ENCODE data around the gene C11orf91. TPM values are rescaled to one million over a fixed set of nuclear protein-coding genes. Genes with fewer than 3 reads are reported as not detected.

Gene C11orf91
- total RNA-seq, 1 experiment from 2014 or later = not detected

DNA sequence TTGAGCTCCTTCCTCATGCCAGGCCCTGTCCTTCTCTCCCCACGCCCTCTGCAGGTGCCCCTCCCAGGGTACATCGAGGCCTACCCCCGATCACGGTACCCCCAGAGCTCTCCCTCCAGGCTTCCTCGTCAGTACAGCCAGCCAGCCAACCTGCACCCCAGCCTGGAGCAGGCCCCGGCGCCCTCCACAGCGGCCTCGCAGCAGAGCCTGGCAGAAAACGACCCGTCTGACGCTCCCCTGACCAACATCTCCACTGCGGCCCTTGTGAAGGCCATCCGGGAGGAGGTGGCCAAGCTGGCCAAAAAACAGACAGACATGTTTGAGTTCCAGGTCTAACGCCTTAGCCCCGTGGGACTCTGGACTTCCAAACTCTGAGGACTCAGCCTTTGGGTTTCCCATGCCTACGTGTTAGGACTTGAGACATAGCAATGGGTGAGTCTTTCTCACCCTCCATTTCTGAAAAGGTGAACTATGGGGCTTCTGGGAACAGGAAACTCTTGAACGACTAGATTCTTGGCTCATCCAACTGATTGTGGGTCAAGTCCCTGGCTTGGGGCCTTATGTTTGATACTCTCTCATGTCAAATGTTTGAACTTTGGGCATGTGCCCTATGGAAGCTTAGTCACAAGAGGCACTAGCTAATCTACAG, 32.7 kb downstream of the C11orf91 start:
- Histone ChIP-seq H4K20me1 (ENCODE audit: insufficient read depth) (no peaks in the 10 kb centered on the region), H3K27me3 (ENCODE audit: insufficient read depth, low read depth) (no peaks in the 10 kb centered on the region), H3K4me1 (replicated peaks; ENCODE audit: insufficient read depth) (peaks cover 11% of the 10 kb centered on the region; the same call in 1 of the 2 replicates), H3K9me2 (ENCODE audit: insufficient read depth) (no peaks in the 10 kb centered on the region), H3K36me3 (ENCODE audit: low read depth) (no peaks in the 10 kb centered on the region), H3K27ac (no peak overlapping the region), H3K79me2 (ENCODE audit: low read depth) (no peaks in the 10 kb centered on the region), H3F3A (ENCODE audit: insufficient read depth, low read depth) (no peaks in the 10 kb centered on the region), H3K4me3 (no peak overlapping the region), H3K9me3 (ENCODE audit: insufficient read depth, low read depth) (no peaks in the 10 kb centered on the region), H2AFZ (no peak overlapping the region), H3K4me2 (no peak overlapping the region)
- ChIA-PET CTCF (interaction anchor here (0.5 to 0.6 kb wide), 3 partner anchors 47 to 295 kb away, joined by 3 read pairs; no protein-coding TSS in a partner anchor), POLR2A (ENCODE audit: unreplicated experiment) (no interaction called here)
- BruUV-seq (replicated peaks) = no TSS peak
- TF ChIP-seq EZH2 (IDR thresholded peaks at IDR 0.05; ENCODE audit: low read depth) = no peak
- TF ChIP-seq, protein P1, sequence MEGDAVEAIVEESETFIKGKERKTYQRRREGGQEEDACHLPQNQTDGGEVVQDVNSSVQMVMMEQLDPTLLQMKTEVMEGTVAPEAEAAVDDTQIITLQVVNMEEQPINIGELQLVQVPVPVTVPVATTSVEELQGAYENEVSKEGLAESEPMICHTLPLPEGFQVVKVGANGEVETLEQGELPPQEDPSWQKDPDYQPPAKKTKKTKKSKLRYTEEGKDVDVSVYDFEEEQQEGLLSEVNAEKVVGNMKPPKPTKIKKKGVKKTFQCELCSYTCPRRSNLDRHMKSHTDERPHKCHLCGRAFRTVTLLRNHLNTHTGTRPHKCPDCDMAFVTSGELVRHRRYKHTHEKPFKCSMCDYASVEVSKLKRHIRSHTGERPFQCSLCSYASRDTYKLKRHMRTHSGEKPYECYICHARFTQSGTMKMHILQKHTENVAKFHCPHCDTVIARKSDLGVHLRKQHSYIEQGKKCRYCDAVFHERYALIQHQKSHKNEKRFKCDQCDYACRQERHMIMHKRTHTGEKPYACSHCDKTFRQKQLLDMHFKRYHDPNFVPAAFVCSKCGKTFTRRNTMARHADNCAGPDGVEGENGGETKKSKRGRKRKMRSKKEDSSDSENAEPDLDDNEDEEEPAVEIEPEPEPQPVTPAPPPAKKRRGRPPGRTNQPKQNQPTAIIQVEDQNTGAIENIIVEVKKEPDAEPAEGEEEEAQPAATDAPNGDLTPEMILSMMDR (conservative IDR thresholded peaks at IDR 0.05) = no peak
- intact Hi-C loops (cut with micrococcal nuclease; ENCODE audit: unreplicated experiment) = no loop called here
- DNase-seq = no peak

DNA sequence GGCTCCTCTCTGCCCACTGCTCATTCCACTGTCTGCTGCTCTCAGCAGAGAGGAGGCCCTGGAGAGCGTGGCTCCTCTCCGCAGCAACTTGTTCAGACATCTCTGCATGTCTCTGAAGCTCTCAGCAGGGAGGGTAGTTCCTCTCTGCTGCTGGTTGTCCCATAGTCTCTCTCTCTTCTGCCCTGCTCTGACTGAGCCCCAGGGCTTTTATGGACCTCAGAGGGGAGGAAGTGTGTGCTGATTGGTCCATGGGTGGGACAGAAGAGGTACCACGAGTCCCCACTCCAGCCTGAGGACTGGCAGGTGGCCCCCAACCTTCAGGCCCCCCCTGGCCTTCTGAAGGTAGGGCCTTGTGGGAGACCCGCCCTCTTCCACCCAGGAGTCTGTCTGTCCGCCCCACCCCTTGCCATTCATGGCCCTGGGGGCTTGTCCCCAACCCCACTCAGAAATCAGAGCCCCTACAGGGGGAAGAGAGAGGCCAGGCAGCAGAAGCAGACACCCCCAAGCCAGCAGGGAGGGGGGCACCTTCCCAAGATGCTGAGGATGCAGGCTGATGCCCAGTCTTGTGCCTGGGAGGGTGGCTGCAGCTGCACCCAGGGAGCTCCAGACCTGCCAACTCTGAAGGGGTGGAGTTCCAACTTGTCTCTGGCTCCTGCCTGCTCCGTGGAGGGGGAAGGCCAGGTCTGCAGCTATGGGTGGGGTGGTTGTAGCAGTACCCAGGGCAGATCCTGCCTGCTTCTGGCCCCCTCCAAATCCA, 35.1 kb downstream of the C11orf91 start:
- Histone ChIP-seq H3K4me3 (no peak overlapping the region), H3K9me2 (ENCODE audit: insufficient read depth) (no peaks in the 10 kb centered on the region), H3K79me2 (ENCODE audit: low read depth) (no peaks in the 10 kb centered on the region), H3K4me1 (replicated peaks; ENCODE audit: insufficient read depth) (peaks cover 7% of the 10 kb centered on the region; the same call in 1 of the 2 replicates), H3K9me3 (ENCODE audit: insufficient read depth, low read depth) (no peaks in the 10 kb centered on the region), H3K27ac (no peak overlapping the region), H2AFZ (no peak overlapping the region), H3K4me2 (no peak overlapping the region), H3K27me3 (ENCODE audit: insufficient read depth, low read depth) (no peaks in the 10 kb centered on the region), H4K20me1 (ENCODE audit: insufficient read depth) (no peaks in the 10 kb centered on the region), H3F3A (ENCODE audit: insufficient read depth, low read depth) (no peaks in the 10 kb centered on the region), H3K36me3 (ENCODE audit: low read depth) (no peaks in the 10 kb centered on the region)
- BruUV-seq (replicated peaks) = no TSS peak
- ChIA-PET CTCF (no interaction called here), POLR2A (ENCODE audit: unreplicated experiment) (no interaction called here)
- TF ChIP-seq, protein P1 (conservative IDR thresholded peaks at IDR 0.05) = no peak
- no peak for TF ChIP-seq EZH2 (IDR thresholded peaks at IDR 0.05; ENCODE audit: low read depth)
- intact Hi-C loops (cut with micrococcal nuclease; ENCODE audit: unreplicated experiment) = no loop called here
- no peak for DNase-seq

DNA sequence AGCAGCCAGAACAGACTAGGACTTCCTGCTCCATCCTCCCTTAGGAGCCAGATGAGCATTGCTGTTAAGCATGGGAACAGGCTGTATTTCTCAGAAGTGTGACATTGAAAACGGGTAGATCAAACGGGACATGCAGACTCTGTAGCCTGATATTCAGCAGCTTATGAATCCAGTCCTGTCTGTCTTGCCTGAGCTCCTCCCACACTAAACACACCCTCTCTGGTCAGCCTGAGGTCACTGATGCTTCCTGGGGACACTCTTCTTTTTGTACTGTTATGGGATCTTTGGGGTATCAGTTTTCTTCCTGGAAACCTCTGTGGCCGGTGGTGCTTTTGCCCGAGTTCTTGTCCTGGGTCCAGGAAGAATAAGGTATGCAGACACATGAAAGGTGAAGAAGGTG, 35.8 kb downstream of the C11orf91 start:
- H3K27me3 ChIP-seq (ENCODE audit: insufficient read depth, low read depth) = no peaks in the 10 kb centered on the region
- no peak for DNase-seq
- TF ChIP-seq, protein P1 (conservative IDR thresholded peaks at IDR 0.05) = no peak
- no peak for TF ChIP-seq EZH2 (IDR thresholded peaks at IDR 0.05; ENCODE audit: low read depth)

More for the DNA sequence above, 35.8 kb downstream of the C11orf91 start:
- Histone ChIP-seq H3K4me1 (replicated peaks; ENCODE audit: insufficient read depth) (0 out of 2 replicates have a peak, but pooled peaks cover under 1% of the 10 kb centered on the region), H3K4me3 (no peak overlapping the region), H3K9me2 (ENCODE audit: insufficient read depth) (no peaks in the 10 kb centered on the region), H3K9me3 (ENCODE audit: insufficient read depth, low read depth) (no peaks in the 10 kb centered on the region), H3K4me2 (no peak overlapping the region), H3K36me3 (ENCODE audit: low read depth) (no peaks in the 10 kb centered on the region), H3K79me2 (ENCODE audit: low read depth) (no peaks in the 10 kb centered on the region), H4K20me1 (ENCODE audit: insufficient read depth) (no peaks in the 10 kb centered on the region), H3F3A (ENCODE audit: insufficient read depth, low read depth) (no peaks in the 10 kb centered on the region), H3K27ac (no peak overlapping the region), H2AFZ (no peak overlapping the region)
- no TSS peak for BruUV-seq (replicated peaks)
- intact Hi-C loops (cut with micrococcal nuclease; ENCODE audit: unreplicated experiment) = no loop called here
- CTCF ChIA-PET = no interaction called here
- POLR2A ChIA-PET (ENCODE audit: unreplicated experiment) = no interaction called here
